ENCODE measurements around the gene MET.
"Not testable (repeated sequence)": the region's sequence is repeated elsewhere in the genome, so short reads cannot be mapped to it uniquely, and the experiment has no call there.

The MET gene

GRCh38 chr7:116671681-116672595 lies at the start of gene MET:
TSS of gene MET (plus strand) at chr7:116672196. CDS start at chr7:116699085, 26,889 bp downstream.
- no peak for DNase-seq

- no peak for DNase-seq
Measured at GRCh38 chr7:116626886-116627285, 45.1 kb upstream of the MET start.

DNA sequence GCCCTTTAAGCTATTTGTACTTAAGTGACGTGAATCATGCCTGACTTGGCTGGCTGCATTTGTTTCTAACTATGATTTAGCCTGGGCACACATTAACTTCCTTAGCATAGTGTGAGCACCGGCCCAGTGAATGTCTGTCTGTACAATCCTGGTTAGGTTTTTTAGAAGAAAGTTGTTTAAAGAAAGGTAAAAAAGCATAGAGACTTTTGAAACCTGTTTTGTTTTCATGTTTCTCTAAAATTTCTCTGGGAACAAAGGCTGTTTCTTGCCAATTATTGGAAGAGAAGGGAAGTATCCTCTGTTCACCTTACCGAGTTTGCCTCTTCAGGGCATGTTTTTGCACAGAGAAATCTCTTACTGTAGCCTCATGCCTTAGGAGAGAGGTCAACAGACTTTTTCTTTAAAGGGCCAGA lies 42.9 kb upstream of the MET start:
- DNase-seq = no peak

- DNase-seq = no peak
Measured at GRCh38 chr7:116630357-116630756, 41.6 kb upstream of the MET start.

DNA sequence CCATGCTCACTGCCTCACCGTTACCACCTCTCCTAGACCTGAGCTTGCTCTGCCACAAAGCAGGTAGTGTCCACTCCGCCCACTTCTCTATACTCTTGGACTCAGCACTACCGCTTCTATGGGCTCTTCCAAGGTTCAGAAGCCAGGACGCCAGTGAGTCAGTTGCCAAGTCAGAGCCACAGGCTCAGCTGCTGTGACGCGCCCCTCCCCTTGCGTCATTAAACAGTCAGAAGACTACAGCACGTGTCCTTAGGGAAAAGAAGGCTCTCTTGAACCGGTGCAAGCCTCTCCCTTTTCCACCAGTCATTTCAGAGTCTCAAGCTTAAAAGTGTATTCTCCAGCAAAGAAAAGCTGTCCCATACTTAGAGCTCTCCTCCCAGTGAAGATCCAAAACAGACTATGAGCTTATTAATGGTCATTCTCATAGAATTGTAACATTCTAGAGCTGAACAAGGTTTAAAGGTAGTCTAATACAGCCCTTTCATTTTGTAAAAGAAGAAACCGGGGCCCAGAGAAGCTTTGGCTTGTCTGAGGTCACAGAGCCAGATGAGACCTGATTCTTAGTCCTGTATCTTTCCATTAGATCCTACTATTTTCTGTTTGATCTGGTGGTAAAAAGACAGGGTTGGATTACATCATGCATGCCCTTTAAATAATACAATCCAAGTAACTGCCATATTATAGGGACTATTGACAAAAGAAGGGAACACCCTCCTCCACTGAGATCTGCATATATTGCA lies 40.9 kb upstream of the MET start:
- no peak for DNase-seq

DNA sequence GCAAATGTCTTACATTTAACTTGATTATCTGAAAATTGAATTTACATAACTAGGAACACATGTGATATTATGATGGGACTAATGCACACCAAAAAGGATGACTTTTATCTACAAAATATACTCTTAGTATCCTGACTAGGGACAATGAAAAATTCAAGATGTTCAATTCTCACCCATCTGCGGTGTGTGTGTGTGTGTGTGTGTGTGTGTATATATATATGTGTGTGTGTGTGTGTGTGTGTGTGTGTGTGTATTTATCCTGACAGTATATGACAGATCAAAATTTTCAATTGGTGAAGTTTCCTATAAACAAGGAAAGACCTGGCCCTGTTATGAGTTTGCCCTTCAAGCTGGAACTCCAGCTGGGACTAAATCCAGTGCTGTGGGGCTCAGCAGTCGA lies 40.3 kb upstream of the MET start:
- no peak for DNase-seq

DNA sequence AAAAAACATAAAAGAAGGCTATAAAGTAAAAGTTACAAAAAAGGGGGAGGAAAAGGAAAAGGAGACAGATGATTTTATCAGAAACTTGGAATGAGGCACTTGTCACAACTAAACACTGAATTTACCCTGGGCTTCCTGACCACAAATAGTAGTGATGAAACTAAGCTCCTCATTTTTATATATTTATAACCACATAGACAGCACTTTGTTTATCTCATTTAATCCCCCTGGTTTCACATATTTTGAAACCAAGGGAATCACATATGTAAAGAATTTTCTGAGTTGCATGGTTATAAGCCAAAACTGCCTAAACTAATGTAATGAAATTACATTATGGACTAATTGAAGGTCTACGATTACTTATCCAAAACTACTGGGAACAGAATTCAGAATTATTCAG lies 39.6 kb upstream of the MET start:
- no peak for DNase-seq

DNA sequence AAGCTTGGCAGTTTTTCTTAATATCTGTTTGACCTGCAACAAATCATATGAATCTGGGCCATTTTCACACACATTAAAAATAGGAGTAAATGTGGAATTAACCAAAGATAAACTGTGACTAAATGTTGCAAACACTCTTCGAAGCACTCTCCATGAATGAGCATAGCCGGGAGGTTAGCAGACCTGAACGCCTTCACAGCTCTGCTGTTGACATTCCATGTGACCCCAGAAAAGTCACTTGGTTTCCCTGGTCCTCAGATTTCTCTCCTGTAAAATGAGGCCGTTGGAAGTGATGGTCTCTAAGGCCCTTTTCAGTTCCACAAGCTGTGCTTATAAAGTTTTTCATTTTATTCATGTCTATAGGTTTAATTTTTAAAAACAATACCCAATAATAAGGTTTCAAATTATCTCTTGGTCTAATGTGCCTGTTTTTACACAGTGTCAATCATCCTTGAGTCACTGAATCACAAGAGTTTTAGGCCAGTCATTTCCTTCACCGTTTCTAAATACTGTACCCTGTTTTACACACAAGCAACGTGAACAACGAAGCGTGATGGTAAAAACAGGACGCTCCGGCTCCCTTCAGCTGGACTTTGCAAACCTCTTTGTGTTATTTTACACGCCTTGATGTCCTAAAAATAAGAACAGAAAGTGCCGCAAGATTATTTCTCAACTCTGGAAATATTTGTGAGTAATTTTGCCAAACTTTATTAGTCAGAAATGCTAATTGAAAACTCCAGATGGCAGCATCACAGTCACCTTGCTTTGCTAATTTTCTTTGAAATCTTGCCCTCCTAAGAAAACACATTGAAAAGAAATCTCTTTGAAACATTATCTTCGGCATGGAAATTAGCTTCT lies 38.6 kb upstream of the MET start:
- DNase-seq = no peak

DNA sequence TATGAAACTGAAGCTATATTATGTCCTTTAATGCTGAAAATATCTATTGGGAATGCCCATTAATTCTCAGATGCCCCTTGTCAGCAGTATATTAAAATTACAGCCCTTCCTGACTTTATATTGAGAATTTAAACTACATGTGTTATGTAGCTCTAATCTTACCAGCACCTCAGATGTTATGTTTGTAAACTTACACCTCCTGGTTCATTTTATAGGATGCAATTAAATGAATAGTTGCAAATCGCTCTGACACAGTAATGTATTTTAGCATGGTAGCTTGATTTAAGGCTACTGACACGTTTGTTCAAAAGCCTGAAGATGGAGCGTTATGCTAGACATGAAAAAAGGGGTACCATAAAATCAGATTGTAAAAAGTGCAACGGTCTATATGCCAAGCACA lies 35.0 kb upstream of the MET start:
- no peak for DNase-seq

DNA sequence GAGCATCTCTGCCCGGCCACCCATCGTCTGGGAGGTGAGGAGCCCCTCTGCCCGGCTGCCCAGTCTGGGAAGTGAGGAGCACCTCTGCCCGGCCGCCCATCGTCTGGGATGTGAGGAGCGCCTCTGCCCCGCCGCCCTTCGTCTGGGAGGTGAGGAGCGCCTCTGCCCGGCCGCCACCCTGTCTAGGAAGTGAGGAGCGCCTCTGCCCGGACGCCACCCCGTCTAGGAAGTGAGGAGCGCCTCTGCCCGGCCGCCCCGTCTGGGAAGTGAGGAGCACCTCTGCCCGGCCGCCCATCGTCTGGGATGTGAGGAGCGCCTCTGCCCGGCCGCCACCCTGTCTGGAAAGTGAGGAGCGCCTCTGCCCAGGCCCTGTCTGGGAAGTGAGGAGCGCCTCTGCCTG lies 33.4 kb upstream of the MET start:
- DNase-seq = not testable (repeated sequence)

- no peak for DNase-seq
Measured at GRCh38 chr7:116641551-116642153, 30.3 kb upstream of the MET start.

- DNase-seq = not testable (repeated sequence)
Measured at GRCh38 chr7:116643148-116643547, 28.8 kb upstream of the MET start.

DNA sequence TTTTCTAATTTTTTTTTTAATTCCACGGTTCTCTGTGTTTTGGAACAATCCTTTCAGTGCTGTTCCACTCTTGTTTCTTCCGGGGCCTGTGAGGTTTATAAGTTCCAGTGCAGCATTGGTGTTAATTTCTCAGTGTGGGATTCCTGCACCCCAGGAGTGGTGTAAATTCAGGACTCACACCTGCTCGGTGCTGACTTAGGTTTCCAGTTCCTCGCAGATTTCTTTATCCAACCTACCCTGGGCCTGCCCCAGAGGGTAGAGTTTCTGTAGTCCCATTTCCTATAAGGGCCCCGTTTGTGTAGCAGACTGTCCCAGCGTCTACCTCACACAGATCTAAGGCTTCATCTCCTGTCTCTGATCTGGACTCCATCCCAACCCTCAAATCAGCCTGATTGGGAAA lies 27.4 kb upstream of the MET start:
- no peak for DNase-seq

- DNase-seq = no peak
Measured at GRCh38 chr7:116647290-116647689, 24.7 kb upstream of the MET start.

DNA sequence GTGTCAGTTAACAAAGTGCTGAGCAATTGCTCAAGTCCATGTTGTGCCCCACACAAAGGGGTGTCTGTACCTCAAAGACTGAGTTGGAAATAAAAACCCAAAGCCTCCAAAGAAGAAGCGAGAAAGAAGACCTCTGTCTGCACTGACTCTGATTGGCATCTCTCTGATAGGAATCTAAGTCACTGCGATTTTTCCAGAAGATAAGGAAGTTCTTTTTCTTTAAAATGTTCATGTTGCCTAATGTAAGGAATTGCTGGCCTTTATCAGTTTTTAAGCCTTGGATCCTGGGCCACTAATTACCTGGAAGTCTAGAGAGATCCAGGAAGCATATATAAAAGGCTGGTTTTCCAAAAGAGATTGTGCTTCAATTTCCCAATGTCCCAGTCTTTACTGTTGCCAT lies 24.1 kb upstream of the MET start:
- no peak for DNase-seq

GRCh38 chr7:116650436-116650835 lies 21.6 kb upstream of the MET start:
- DNase-seq = no peak

GRCh38 chr7:116652793-116653192 lies 19.2 kb upstream of the MET start:
- no peak for DNase-seq

GRCh38 chr7:116653204-116653603 lies 18.8 kb upstream of the MET start:
- no peak for DNase-seq

DNA sequence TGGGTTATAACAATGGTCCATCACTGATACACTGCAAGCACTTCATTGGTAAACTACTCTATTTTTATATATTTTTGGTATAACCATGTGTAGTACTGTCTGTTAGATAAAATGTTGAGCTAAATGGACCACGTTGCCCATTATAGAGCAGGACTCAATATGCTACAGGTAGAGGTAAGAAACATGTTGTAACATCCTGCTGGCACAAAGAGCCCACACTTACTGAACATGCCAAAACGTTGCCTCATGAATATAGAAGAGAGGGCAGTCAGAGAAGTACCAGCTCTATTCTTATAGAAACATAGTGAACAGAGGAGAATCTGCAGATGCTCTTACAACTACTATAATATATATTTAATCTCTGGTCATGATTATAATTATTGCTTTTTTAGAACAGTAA lies 18.4 kb upstream of the MET start:
- no peak for DNase-seq

- DNase-seq = not testable (repeated sequence)
Measured at GRCh38 chr7:116659248-116659647, 12.7 kb upstream of the MET start.

GRCh38 chr7:116661865-116662264 lies 10.1 kb upstream of the MET start:
- no peak for DNase-seq

DNA sequence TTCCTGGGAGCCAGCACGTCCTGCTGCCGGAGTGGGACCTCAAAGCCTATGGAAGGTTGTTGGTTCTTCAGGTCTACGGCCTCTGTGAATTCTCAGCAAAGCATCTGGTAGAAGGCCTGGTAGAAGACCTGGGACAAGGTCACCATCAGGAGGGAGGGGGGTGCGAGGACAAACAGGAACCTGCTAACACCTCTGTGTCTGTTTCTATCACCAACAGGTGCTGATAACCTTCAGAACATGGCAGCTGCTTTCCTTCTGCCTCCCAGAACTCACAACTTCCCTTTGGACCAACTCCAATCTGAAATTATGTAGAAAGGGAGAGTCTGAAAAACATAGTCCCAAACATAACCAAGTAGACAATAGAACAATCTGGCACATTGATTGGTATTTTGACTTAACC lies 8.3 kb upstream of the MET start:
- no peak for DNase-seq
